Liver (tissue), 9 donors: ENCODE results near the gene CDK2AP2. TPM values are rescaled to one million over a fixed set of nuclear protein-coding genes. Genes with fewer than 3 reads are reported as not detected.

Experiments
- DNase-seq: peaks from one replicate; pipeline ENCODE4 v3.0.0-alpha.2; 2017; ENCODE audit warnings: low spot score
- H3K27ac ChIP-seq, 2 donors: one replicate each; pipeline ENCODE4 v1.7.0; 2013; ENCODE audit warnings: inconsistent platforms in 2 of 2, low read length in 2 of 2, control low read depth in 1 of 2, low read depth in 1 of 2, mild to moderate bottlenecking in 1 of 2
- H3K27me3 ChIP-seq, 4 donors: one replicate each; pipeline versions ENCODE4 v1.6.1 to v1.7.0; 2013; ENCODE audit warnings: low read length in 3 of 4, inconsistent platforms in 1 of 4, mild to moderate bottlenecking in 1 of 4, moderate library complexity in 1 of 4; ENCODE audit not compliant: control insufficient read depth in 4 of 4, insufficient read depth in 4 of 4
- H3K36me3 ChIP-seq, 4 donors: one replicate each; pipeline versions ENCODE4 v1.6.1 to v1.7.0; 2013; ENCODE audit warnings: low read length in 3 of 4, mild to moderate bottlenecking in 3 of 4, low read depth in 1 of 4, moderate library complexity in 1 of 4; ENCODE audit not compliant: control insufficient read depth in 4 of 4, insufficient read depth in 3 of 4
- H3K4me1 ChIP-seq, 4 donors: one replicate each; pipeline versions ENCODE4 v1.6.1 to v1.7.0; 2013; ENCODE audit warnings: low read length in 3 of 4, mild to moderate bottlenecking in 3 of 4, moderate library complexity in 1 of 4; ENCODE audit not compliant: control insufficient read depth in 4 of 4, insufficient read depth in 4 of 4
- H3K4me3 ChIP-seq, 3 donors: one replicate each; pipeline versions ENCODE4 v1.6.1 to v1.7.0; 2013; ENCODE audit warnings: low read length in 3 of 3, control low read depth in 1 of 3, low read depth in 1 of 3, mild to moderate bottlenecking in 1 of 3
- H3K9ac ChIP-seq, 2 donors: one replicate each; pipeline ENCODE4 v1.7.0; 2013; ENCODE audit warnings: low read length in 2 of 2, mild to moderate bottlenecking in 2 of 2, moderate library complexity in 2 of 2, control low read depth in 1 of 2, low read depth in 1 of 2
- H3K9me3 ChIP-seq, 4 donors: one replicate each; pipeline versions ENCODE4 v1.6.1 to v1.7.0; 2013; ENCODE audit warnings: low read length in 3 of 4; ENCODE audit not compliant: control insufficient read depth in 4 of 4
- FOXA1 ChIP-seq: IDR thresholded peaks from 2 replicates; pipeline ENCODE4 v1.6.1; 2016; ENCODE audit warnings: antibody characterized with exemption
- FOXA2 ChIP-seq: IDR thresholded peaks from 2 replicates; pipeline ENCODE4 v1.6.1; 2016; ENCODE audit warnings: antibody characterized with exemption
- GABPA ChIP-seq, 2 donors: IDR thresholded peaks in 1 of 2; conservative IDR thresholded peaks in 1 of 2; 2 replicates each; pipeline ENCODE4 v1.6.1; 2016; ENCODE audit warnings: antibody characterized with exemption in 2 of 2, mild to moderate bottlenecking in 1 of 2, moderate library complexity in 1 of 2
- HNF4A ChIP-seq, 2 donors: conservative IDR thresholded peaks; 2 replicates each; pipeline ENCODE4 v1.6.1; 2016; ENCODE audit warnings: antibody characterized with exemption in 2 of 2, mild to moderate bottlenecking in 2 of 2
- HNF4G ChIP-seq: IDR thresholded peaks from 2 replicates; pipeline ENCODE4 v1.6.1; 2016; ENCODE audit warnings: antibody characterized with exemption
- NR2F2 ChIP-seq: IDR thresholded peaks from 2 replicates; pipeline ENCODE4 v1.6.1; 2016; ENCODE audit warnings: antibody characterized with exemption
- RAD21 ChIP-seq, 2 donors: IDR thresholded peaks; 2 replicates each; pipeline ENCODE4 v1.6.1; 2016; ENCODE audit warnings: antibody characterized with exemption in 2 of 2, mild to moderate bottlenecking in 2 of 2
- REST ChIP-seq: IDR thresholded peaks from 2 replicates; pipeline ENCODE4 v1.6.1; 2016; ENCODE audit warnings: antibody characterized with exemption, mild to moderate bottlenecking
- RXRA ChIP-seq, 2 donors: IDR thresholded peaks; 2 replicates each; pipeline ENCODE4 v1.6.1; 2017 to 2018; ENCODE audit warnings: antibody characterized with exemption in 2 of 2, mild to moderate bottlenecking in 1 of 2
- SP1 ChIP-seq: IDR thresholded peaks from 2 replicates; pipeline ENCODE4 v1.6.1; 2018; ENCODE audit warnings: antibody characterized with exemption, mild to moderate bottlenecking
- TAF1 ChIP-seq: conservative IDR thresholded peaks from 2 replicates; pipeline ENCODE4 v1.6.1; 2016; ENCODE audit warnings: antibody characterized with exemption, mild to moderate bottlenecking
- YY1 ChIP-seq: IDR thresholded peaks from 2 replicates; pipeline ENCODE4 v1.6.1; 2016; ENCODE audit warnings: antibody characterized with exemption, mild to moderate bottlenecking
- ZBTB33 ChIP-seq: IDR thresholded peaks from 2 replicates; pipeline ENCODE4 v1.6.1; 2016; ENCODE audit warnings: antibody characterized with exemption
- WGBS: extraction: QIAGEN DNeasy Blood & Tissue Kit; methylation state at CpG from one replicate; pipeline ENCODE4 v1.1.7; 2013; 5-methylcytosine and 5-hydroxymethylcytosine counted together
- polyA plus RNA-seq, 2 donors: library from polyadenylated mRNA; stranded (reverse) in 1 of 2; unstranded in 1 of 2; fragments of 200-250 nt in 1 of 2; fragments of >200 nt in 1 of 2; fragmentation: Nextera tagmentation in 1 of 2; extraction: Ambion mirVana in 1 of 2; gene quantifications; one replicate each; pipeline versions ENCODE4 v1.2.1 to v1.2.3, GENCODE V29; 2013 to 2015
- total RNA-seq, 2 donors: library from RNA; depleted of rRNA; stranded (reverse); fragments of >200 nt; gene quantifications; one replicate each; pipeline ENCODE4 v1.2.3, GENCODE V29; 2014
- TF ChIP-seq, protein P1 (sequence below): fragments of 150-350 bp; IDR thresholded peaks from 2 replicates; pipeline ENCODE4 v1.5.1; 2017; ENCODE audit warnings: improper control_type of control experiment, low read depth, low read length; ENCODE audit not compliant: missing input control
- donor health status: healthy.
- donor health status: healthy.
- donor health status: healthy.
- donor health status: healthy.
- donor health status: healthy.

The CDK2AP2 gene
- total and polyA plus RNA-seq, 4 donors, result 14.1 to 126 (median 56.6) TPM

GRCh38 chr11:67519726-67520125 is 11.8 kb upstream of the CDK2AP2 start:
- no peak for DNase-seq
- Histone ChIP-seq H3K36me3 (no peaks in the 10 kb centered on the region), H3K4me3 (no peak overlapping the region), H3K9me3 (no peaks in the 10 kb centered on the region), H3K27me3 (no peaks in the 10 kb centered on the region), H3K27ac (no peak overlapping the region), H3K9ac (no peak overlapping the region), H3K4me1 (no peaks in the 10 kb centered on the region)
- TF ChIP-seq SP1, result no peak
- TF ChIP-seq NR2F2, result no peak
- no peak for TF ChIP-seq FOXA2
- no peak for TF ChIP-seq RAD21 (IDR thresholded peaks at IDR 0.05)
- TF ChIP-seq REST, result no peak
- TF ChIP-seq, protein P1, sequence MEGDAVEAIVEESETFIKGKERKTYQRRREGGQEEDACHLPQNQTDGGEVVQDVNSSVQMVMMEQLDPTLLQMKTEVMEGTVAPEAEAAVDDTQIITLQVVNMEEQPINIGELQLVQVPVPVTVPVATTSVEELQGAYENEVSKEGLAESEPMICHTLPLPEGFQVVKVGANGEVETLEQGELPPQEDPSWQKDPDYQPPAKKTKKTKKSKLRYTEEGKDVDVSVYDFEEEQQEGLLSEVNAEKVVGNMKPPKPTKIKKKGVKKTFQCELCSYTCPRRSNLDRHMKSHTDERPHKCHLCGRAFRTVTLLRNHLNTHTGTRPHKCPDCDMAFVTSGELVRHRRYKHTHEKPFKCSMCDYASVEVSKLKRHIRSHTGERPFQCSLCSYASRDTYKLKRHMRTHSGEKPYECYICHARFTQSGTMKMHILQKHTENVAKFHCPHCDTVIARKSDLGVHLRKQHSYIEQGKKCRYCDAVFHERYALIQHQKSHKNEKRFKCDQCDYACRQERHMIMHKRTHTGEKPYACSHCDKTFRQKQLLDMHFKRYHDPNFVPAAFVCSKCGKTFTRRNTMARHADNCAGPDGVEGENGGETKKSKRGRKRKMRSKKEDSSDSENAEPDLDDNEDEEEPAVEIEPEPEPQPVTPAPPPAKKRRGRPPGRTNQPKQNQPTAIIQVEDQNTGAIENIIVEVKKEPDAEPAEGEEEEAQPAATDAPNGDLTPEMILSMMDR, result no peak
- no peak for TF ChIP-seq HNF4A (conservative IDR thresholded peaks at IDR 0.05)
- 93% methylated on average over 32 of the region's 32 CpGs for WGBS

- Histone ChIP-seq H3K4me1 (no peaks in the 10 kb centered on the region), H3K27me3 (no peaks in the 10 kb centered on the region), H3K9me3 (no peaks in the 10 kb centered on the region), H3K36me3 (no peaks in the 10 kb centered on the region), H3K4me3 (no peak overlapping the region), H3K9ac (no peak overlapping the region), H3K27ac (no peak overlapping the region)
- whole genome bisulfite sequencing, result 92% methylated on average over 10 of the region's 10 CpGs
- no peak for TF ChIP-seq GABPA (IDR thresholded peaks at IDR 0.05 in 1 of 2, conservative IDR thresholded peaks at IDR 0.05 in 1 of 2)
- no peak for TF ChIP-seq HNF4G
- TF ChIP-seq NR2F2, result no peak
- no peak for TF ChIP-seq RXRA (IDR thresholded peaks at IDR 0.05)
- TF ChIP-seq FOXA1, result no peak
- no peak for TF ChIP-seq SP1
- TF ChIP-seq YY1, result no peak
- no peak for DNase-seq
Measured at GRCh38 chr11:67517784-67518552, 10.0 kb upstream of the CDK2AP2 start.

DNA sequence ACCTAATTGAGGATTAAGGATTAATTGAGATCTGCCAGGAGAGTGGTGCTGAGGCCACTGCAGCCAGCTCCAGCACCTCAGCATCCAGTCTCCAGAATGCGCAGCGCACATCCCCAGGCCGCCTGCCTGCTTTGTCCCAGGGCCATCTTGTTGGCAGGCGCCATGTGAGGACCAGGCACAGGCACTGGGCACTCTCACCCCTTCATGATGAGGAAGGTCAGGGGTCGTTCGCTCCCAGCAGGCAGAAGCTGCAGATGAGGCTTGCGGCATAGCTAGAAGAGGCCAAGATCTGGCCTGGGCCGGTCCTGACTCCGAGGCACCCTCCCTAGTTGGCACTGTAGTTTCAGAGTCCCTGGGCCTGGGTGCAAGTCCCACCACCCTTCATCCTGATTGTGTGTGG is 8.8 kb upstream of the CDK2AP2 start:
- H3K4me3 ChIP-seq, result no peak overlapping the region
- H3K27ac ChIP-seq, result no peak overlapping the region
- no peaks in the 10 kb centered on the region for H3K36me3 ChIP-seq
- no peak for DNase-seq
- H3K9me3 ChIP-seq, result no peaks in the 10 kb centered on the region
- no peak overlapping the region for H3K9ac ChIP-seq
- no peaks in the 10 kb centered on the region for H3K27me3 ChIP-seq
- TF ChIP-seq FOXA1 (no peak), SP1 (no peak), FOXA2 (no peak), ZBTB33 (no peak), RAD21 (IDR thresholded peaks at IDR 0.05) (no peak), TAF1 (no peak), RXRA (IDR thresholded peaks at IDR 0.05) (no peak), HNF4G (no peak)
- no peaks in the 10 kb centered on the region for H3K4me1 ChIP-seq
- whole genome bisulfite sequencing, result 96% methylated on average over 9 of the region's 9 CpGs
